ENCODE measurements around the gene RPS6KC1. TPM values are rescaled to one million over a fixed set of nuclear protein-coding genes. Genes with fewer than 3 reads are reported as not detected.
"Not testable (repeated sequence)": the region's sequence is repeated elsewhere in the genome, so short reads cannot be mapped to it uniquely, and the experiment has no call there.

Gene RPS6KC1
- total and polyA plus RNA-seq, 4 donors = 7.4 to 26.7 (median 17.3) TPM

GRCh38 chr1:213089924-213090677 is 39.1 kb downstream of the RPS6KC1 start:
- intact Hi-C loops (cut with DNase I) = no loop called here
- H3K27me3 ChIP-seq (ENCODE audit: control insufficient read depth in 1 of 2, insufficient read depth in 2 of 2, low read length in 1 of 2) = no peaks in the 10 kb centered on the region
- no peak for ATAC-seq (ENCODE audit: low FRiP score)
- H3K4me1 ChIP-seq (ENCODE audit: control insufficient read depth in 1 of 2, insufficient read depth in 2 of 2, low read length in 2 of 2) = no peaks in the 10 kb centered on the region
- H3K4me3 ChIP-seq (ENCODE audit: low read length in 2 of 2) = no peak overlapping the region
- peaks cover 0 to 6% of the 10 kb centered on the region in 2 donors for H3K36me3 ChIP-seq (ENCODE audit: control insufficient read depth in 1 of 2, insufficient read depth in 2 of 2, low read length in 1 of 2)
- no peak for DNase-seq
- H3K9me3 ChIP-seq (ENCODE audit: control insufficient read depth, low read length) = no peaks in the 10 kb centered on the region
- no peak overlapping the region for H3K27ac ChIP-seq (ENCODE audit: low read depth in 1 of 2, low read length in 2 of 2)

GRCh38 chr1:213094446-213094845 is 43.4 kb downstream of the RPS6KC1 start:
- ATAC-seq (ENCODE audit: low FRiP score) (no peak), DNase-seq (no peak)
- intact Hi-C loops (cut with DNase I) = no loop called here
- H3K9me3 ChIP-seq (ENCODE audit: control insufficient read depth, low read length) = no peaks in the 10 kb centered on the region
- H3K36me3 ChIP-seq (ENCODE audit: control insufficient read depth in 1 of 2, insufficient read depth in 2 of 2, low read length in 1 of 2) = no peaks in the 10 kb centered on the region
- WGBS, 2 donors = 96 to 97% methylated on average over 3 of the region's 3 CpGs
- H3K27ac ChIP-seq (ENCODE audit: low read depth in 1 of 2, low read length in 2 of 2) = no peak overlapping the region
- H3K27me3 ChIP-seq (ENCODE audit: control insufficient read depth in 1 of 2, insufficient read depth in 2 of 2, low read length in 1 of 2) = no peaks in the 10 kb centered on the region
- no peak overlapping the region for H3K4me3 ChIP-seq (ENCODE audit: low read length in 2 of 2)
- H3K4me1 ChIP-seq (ENCODE audit: control insufficient read depth in 1 of 2, insufficient read depth in 2 of 2, low read length in 2 of 2) = no peaks in the 10 kb centered on the region

GRCh38 chr1:213095467-213095866 is 44.4 kb downstream of the RPS6KC1 start:
- H3K27me3 ChIP-seq (ENCODE audit: control insufficient read depth in 1 of 2, insufficient read depth in 2 of 2, low read length in 1 of 2) = no peaks in the 10 kb centered on the region
- no peak overlapping the region for H3K4me3 ChIP-seq (ENCODE audit: low read length in 2 of 2)
- WGBS, 2 donors = 98% methylated on average over 1 of the region's 1 CpG
- intact Hi-C loops (cut with DNase I) = no loop called here
- no peaks in the 10 kb centered on the region for H3K9me3 ChIP-seq (ENCODE audit: control insufficient read depth, low read length)
- H3K4me1 ChIP-seq (ENCODE audit: control insufficient read depth in 1 of 2, insufficient read depth in 2 of 2, low read length in 2 of 2) = no peaks in the 10 kb centered on the region
- no peak for DNase-seq
- no peak for ATAC-seq (ENCODE audit: low FRiP score)
- no peaks in the 10 kb centered on the region for H3K36me3 ChIP-seq (ENCODE audit: control insufficient read depth in 1 of 2, insufficient read depth in 2 of 2, low read length in 1 of 2)
- no peak overlapping the region for H3K27ac ChIP-seq (ENCODE audit: low read depth in 1 of 2, low read length in 2 of 2)

- ATAC-seq (ENCODE audit: low FRiP score) (no peak), DNase-seq (no peak)
- Histone ChIP-seq H3K27ac (ENCODE audit: low read depth in 1 of 2, low read length in 2 of 2) (no peak overlapping the region), H3K9me3 (ENCODE audit: control insufficient read depth, low read length) (no peaks in the 10 kb centered on the region), H3K4me3 (ENCODE audit: low read length in 2 of 2) (no peak overlapping the region), H3K27me3 (ENCODE audit: control insufficient read depth in 1 of 2, insufficient read depth in 2 of 2, low read length in 1 of 2) (no peaks in the 10 kb centered on the region), H3K4me1 (ENCODE audit: control insufficient read depth in 1 of 2, insufficient read depth in 2 of 2, low read length in 2 of 2) (no peaks in the 10 kb centered on the region), H3K36me3 (ENCODE audit: control insufficient read depth in 1 of 2, insufficient read depth in 2 of 2, low read length in 1 of 2) (no peaks in the 10 kb centered on the region)
- 72 to 77% methylated on average over 4 of the region's 4 CpGs for WGBS, 2 donors
- intact Hi-C loops (cut with DNase I) = no loop called here
These were observed 48.8 kb downstream of the RPS6KC1 start for GRCh38 chr1:213099682-213100399.

GRCh38 chr1:213100565-213100964 is 49.5 kb downstream of the RPS6KC1 start:
- DNase-seq; H3K27ac ChIP-seq (ENCODE audit: low read depth in 1 of 2, low read length in 2 of 2); intact Hi-C loops (cut with DNase I); H3K4me3 ChIP-seq (ENCODE audit: low read length in 2 of 2); H3K9me3 ChIP-seq (ENCODE audit: control insufficient read depth, low read length); ATAC-seq (ENCODE audit: low FRiP score); H3K36me3 ChIP-seq (ENCODE audit: control insufficient read depth in 1 of 2, insufficient read depth in 2 of 2, low read length in 1 of 2); H3K27me3 ChIP-seq (ENCODE audit: control insufficient read depth in 1 of 2, insufficient read depth in 2 of 2, low read length in 1 of 2); H3K4me1 ChIP-seq (ENCODE audit: control insufficient read depth in 1 of 2, insufficient read depth in 2 of 2, low read length in 2 of 2): not testable (repeated sequence)
- WGBS, 2 donors = 97% methylated on average over 4 of the region's 4 CpGs

GRCh38 chr1:213103377-213104306 is 52.6 kb downstream of the RPS6KC1 start:
- WGBS, 2 donors = 87 to 90% methylated on average over 5 of the region's 5 CpGs
- Histone ChIP-seq H3K4me3 (ENCODE audit: low read length in 2 of 2) (no peak overlapping the region), H3K9me3 (ENCODE audit: control insufficient read depth, low read length) (no peaks in the 10 kb centered on the region), H3K4me1 (ENCODE audit: control insufficient read depth in 1 of 2, insufficient read depth in 2 of 2, low read length in 2 of 2) (no peaks in the 10 kb centered on the region), H3K36me3 (ENCODE audit: control insufficient read depth in 1 of 2, insufficient read depth in 2 of 2, low read length in 1 of 2) (no peaks in the 10 kb centered on the region), H3K27me3 (ENCODE audit: control insufficient read depth in 1 of 2, insufficient read depth in 2 of 2, low read length in 1 of 2) (no peaks in the 10 kb centered on the region), H3K27ac (ENCODE audit: low read depth in 1 of 2, low read length in 2 of 2) (no peak overlapping the region)
- DNase-seq = no peak
- intact Hi-C loops (cut with DNase I) = no loop called here
- no peak for ATAC-seq (ENCODE audit: low FRiP score)

GRCh38 chr1:213104604-213105003 is 53.6 kb downstream of the RPS6KC1 start:
- intact Hi-C loops (cut with DNase I) = no loop called here
- Histone ChIP-seq H3K9me3 (ENCODE audit: control insufficient read depth, low read length) (no peaks in the 10 kb centered on the region), H3K4me1 (ENCODE audit: control insufficient read depth in 1 of 2, insufficient read depth in 2 of 2, low read length in 2 of 2) (no peaks in the 10 kb centered on the region), H3K36me3 (ENCODE audit: control insufficient read depth in 1 of 2, insufficient read depth in 2 of 2, low read length in 1 of 2) (no peaks in the 10 kb centered on the region), H3K27me3 (ENCODE audit: control insufficient read depth in 1 of 2, insufficient read depth in 2 of 2, low read length in 1 of 2) (no peaks in the 10 kb centered on the region), H3K4me3 (ENCODE audit: low read length in 2 of 2) (no peak overlapping the region), H3K27ac (ENCODE audit: low read depth in 1 of 2, low read length in 2 of 2) (no peak overlapping the region)
- DNase-seq = no peak
- no peak for ATAC-seq (ENCODE audit: low FRiP score)
- 88 to 95% methylated on average over 2 of the region's 2 CpGs for WGBS, 2 donors

- H3K36me3 ChIP-seq (ENCODE audit: control insufficient read depth in 1 of 2, insufficient read depth in 2 of 2, low read length in 1 of 2) = no peaks in the 10 kb centered on the region
- intact Hi-C loops (cut with DNase I) = no loop called here
- WGBS, 2 donors = 97 to 98% methylated on average over 1 of the region's 1 CpG
- no peak overlapping the region for H3K27ac ChIP-seq (ENCODE audit: low read depth in 1 of 2, low read length in 2 of 2)
- H3K9me3 ChIP-seq (ENCODE audit: control insufficient read depth, low read length) = no peaks in the 10 kb centered on the region
- no peaks in the 10 kb centered on the region for H3K4me1 ChIP-seq (ENCODE audit: control insufficient read depth in 1 of 2, insufficient read depth in 2 of 2, low read length in 2 of 2)
- no peak overlapping the region for H3K4me3 ChIP-seq (ENCODE audit: low read length in 2 of 2)
- no peak for ATAC-seq (ENCODE audit: low FRiP score)
- no peaks in the 10 kb centered on the region for H3K27me3 ChIP-seq (ENCODE audit: control insufficient read depth in 1 of 2, insufficient read depth in 2 of 2, low read length in 1 of 2)
- DNase-seq = no peak
These were observed 55.3 kb downstream of the RPS6KC1 start for GRCh38 chr1:213106298-213106697.

Data from aorta (tissue), 5 donors.